Uterus (tissue), 4 donors: ENCODE data around the gene SLC28A2. TPM values are rescaled to one million over a fixed set of nuclear protein-coding genes. Genes with fewer than 3 reads are reported as not detected.

Experiments used
- total RNA-seq, 4 donors: library from RNA; depleted of rRNA in 3 of 4; stranded (reverse); fragments of >200 nt in 3 of 4; gene quantifications; one replicate each; pipeline versions ENCODE4 v1.1.0 to v1.2.4, GENCODE V29; 2014 to 2023
- donor health status: DM: yes; HTN: yes; CAD: no.

SLC28A2 gene
- total RNA-seq, 4 donors from 2014 or later = not detected

Other genes with a start within 250 kb of the SLC28A2 start
- gene SORD, start 229.0 kb upstream of the SLC28A2 start, total RNA-seq = 10 to 100 TPM in 3 of 4 donors, 1 to 10 TPM in 1; 4.9 to 30.6 (median 19.3) TPM
- gene DUOX2, start 138.1 kb upstream of the SLC28A2 start, total RNA-seq = under 1 TPM in 3 of 4 donors, not detected in 1; under 0.01 to 0.70 (median under 0.01) TPM
- gene DUOXA2, start 137.9 kb upstream of the SLC28A2 start, total RNA-seq = not detected
- gene DUOXA1, start 122.4 kb upstream of the SLC28A2 start, total RNA-seq = 1 to 10 TPM in 2 of 4 donors, not detected in 2; 1.4 to 2.5 TPM
- gene DUOX1, start 122.2 kb upstream of the SLC28A2 start, total RNA-seq = 1 to 10 TPM in 1 of 4 donors, under 1 TPM in 2, not detected in 1; 0.24 to 1.3 (median 0.26) TPM
- gene SHF, start 64.3 kb upstream of the SLC28A2 start, total RNA-seq = 10 to 100 TPM in 3 of 4 donors, 1 to 10 TPM in 1; 1.5 to 37.5 (median 24.1) TPM
- gene GATM, start 126.3 kb downstream of the SLC28A2 start, total RNA-seq = 10 to 100 TPM; 19.2 to 27.1 (median 23.6) TPM